ENCODE data around the gene DNM3. TPM values are rescaled to one million over a fixed set of nuclear protein-coding genes. Genes with fewer than 3 reads are reported as not detected.
"Not testable (repeated sequence)": the region's sequence is repeated elsewhere in the genome, so short reads cannot be mapped to it uniquely, and the experiment has no call there.

DNM3 gene
- total RNA-seq, 1 donor from 2014 or later: 0.41 TPM

DNA sequence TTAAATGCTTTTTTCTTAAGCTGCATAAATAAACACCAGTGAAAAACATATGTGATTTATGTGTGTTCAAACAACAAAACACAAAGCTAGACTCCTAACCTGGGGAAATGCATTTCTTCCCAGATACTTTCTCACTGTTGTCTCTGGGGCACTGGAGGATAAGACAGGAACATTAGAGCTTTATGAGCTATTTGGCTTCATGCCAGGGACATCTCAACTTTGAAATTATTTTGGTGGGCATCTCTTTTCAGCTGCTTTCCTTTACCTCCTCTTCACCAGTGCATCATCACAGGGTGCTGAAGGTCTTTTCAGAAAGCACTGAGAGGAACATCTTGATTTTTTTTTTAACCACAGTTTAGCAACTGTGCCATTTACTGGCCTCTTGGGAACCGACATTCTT lies 212.9 kb downstream of the DNM3 start:
- DNase-seq (ENCODE audit: low spot score): no peak
- Mint-ChIP-seq H3K36me3 (ENCODE audit: low read depth) (no peaks in the 10 kb centered on the region), H3K4me3 (ENCODE audit: low read depth) (no peak overlapping the region), H3K4me1 (ENCODE audit: low read depth) (no peaks in the 10 kb centered on the region), H3K9me3 (no peaks in the 10 kb centered on the region), H3K27me3 (ENCODE audit: low read depth) (no peaks in the 10 kb centered on the region), H3K27ac (no peak overlapping the region)
- intact Hi-C loops (cut with micrococcal nuclease): no loop called here

DNA sequence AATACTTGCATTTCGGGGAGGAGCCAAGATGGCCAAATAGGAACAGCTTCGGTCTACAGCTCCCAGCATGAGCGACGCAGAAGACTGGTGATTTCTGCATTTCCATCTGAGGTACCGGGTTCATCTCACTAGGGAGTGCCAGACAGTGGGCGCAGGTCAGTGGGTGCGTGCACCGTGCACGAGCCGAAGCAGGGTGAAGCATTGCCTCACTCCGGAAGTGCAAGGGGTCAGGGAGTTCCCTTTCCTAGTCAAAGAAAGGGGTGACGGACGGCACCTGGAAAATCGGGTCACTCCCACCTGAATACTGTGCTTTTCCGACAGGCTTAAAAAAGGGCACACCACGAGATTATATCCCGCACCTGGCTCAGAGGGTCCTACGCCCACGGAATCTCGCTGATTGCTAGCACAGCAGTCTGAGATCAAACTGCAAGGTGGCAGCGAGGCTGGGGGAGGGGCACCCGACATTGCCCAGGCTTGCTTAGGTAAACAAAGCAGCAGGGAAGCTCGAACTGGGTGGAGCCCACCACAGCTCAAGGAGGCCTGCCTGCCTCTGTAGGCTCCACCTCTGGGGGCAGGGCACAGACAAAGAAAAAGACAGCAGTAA lies 214.6 kb downstream of the DNM3 start:
- intact Hi-C loops (cut with micrococcal nuclease); H3K4me3 Mint-ChIP-seq (ENCODE audit: low read depth); DNase-seq (ENCODE audit: low spot score); H3K4me1 Mint-ChIP-seq (ENCODE audit: low read depth); H3K27me3 Mint-ChIP-seq (ENCODE audit: low read depth); H3K36me3 Mint-ChIP-seq (ENCODE audit: low read depth); H3K27ac Mint-ChIP-seq; H3K9me3 Mint-ChIP-seq: not testable (repeated sequence)

DNA sequence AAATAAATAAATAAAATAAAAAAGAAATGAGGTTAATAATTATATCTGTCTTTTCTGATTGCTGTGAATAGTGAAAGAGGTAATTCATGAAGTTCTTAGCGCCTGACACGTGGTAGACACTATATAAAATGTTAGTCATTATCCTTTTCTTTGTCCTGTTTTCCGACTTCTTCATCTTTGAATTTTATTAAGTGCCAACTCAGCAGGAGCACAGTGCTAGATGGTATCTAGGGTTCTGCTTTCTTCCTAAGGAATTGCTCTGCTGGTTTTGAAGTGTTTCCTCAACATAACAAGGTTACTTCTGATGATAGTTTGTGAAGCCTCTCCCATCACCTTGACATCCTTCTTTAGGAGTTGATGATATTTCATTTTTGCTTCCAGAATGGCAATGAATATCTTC lies 227.0 kb downstream of the DNM3 start:
- no peaks in the 10 kb centered on the region for H3K9me3 Mint-ChIP-seq

DNA sequence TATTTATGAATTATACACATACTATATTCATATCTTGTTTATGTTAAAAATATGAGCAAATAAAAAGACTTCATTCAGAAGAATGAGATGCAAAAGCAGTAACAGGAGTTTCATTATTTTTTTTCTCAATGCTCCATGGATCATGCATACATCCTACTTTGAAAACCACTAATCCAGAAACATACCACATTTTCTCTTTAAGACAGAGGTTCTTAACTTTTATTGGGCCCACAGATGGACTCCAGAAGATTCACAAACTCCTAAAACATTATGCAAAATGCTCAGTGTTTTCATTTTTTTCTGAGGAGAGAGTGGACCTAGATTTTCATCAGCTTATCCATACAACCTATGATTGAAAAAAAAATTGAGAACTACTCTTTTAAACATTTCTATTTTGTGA lies 227.8 kb downstream of the DNM3 start:
- no peak for DNase-seq (ENCODE audit: low spot score)
- Mint-ChIP-seq H3K27me3 (ENCODE audit: low read depth) (peaks cover 2% of the 10 kb centered on the region), H3K9me3 (no peaks in the 10 kb centered on the region), H3K36me3 (ENCODE audit: low read depth) (no peaks in the 10 kb centered on the region), H3K4me1 (ENCODE audit: low read depth) (no peaks in the 10 kb centered on the region), H3K27ac (no peak overlapping the region), H3K4me3 (ENCODE audit: low read depth) (no peak overlapping the region)
- intact Hi-C loops (cut with micrococcal nuclease): no loop called here

More for the DNA sequence above, 227.0 kb downstream of the DNM3 start:
- no peak for DNase-seq (ENCODE audit: low spot score)
- no peak overlapping the region for H3K4me3 Mint-ChIP-seq (ENCODE audit: low read depth)
- intact Hi-C loops (cut with micrococcal nuclease): no loop called here
- H3K27ac Mint-ChIP-seq: no peak overlapping the region
- no peaks in the 10 kb centered on the region for H3K4me1 Mint-ChIP-seq (ENCODE audit: low read depth)
- H3K27me3 Mint-ChIP-seq (ENCODE audit: low read depth): peaks cover 2% of the 10 kb centered on the region
- H3K36me3 Mint-ChIP-seq (ENCODE audit: low read depth): no peaks in the 10 kb centered on the region

DNA sequence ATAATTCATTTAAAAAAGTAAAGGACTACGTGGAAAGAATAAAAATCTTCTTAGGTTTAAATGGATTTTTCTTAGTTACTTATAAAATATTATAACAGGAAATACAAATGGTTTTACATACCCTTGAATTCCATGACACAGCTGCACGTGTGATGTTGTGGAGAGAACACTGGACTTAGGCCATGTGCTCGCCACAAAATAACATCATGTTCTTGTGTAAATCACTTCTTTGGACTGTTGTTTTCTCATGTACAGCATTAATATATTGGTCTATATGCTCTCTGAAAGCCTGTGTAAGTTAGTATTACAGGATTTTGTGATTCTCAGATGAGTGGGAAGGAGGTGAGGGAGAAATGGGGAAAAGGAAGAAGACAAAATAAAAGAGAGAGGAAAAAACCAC lies 228.2 kb downstream of the DNM3 start:
- Mint-ChIP-seq H3K4me3 (ENCODE audit: low read depth) (no peak overlapping the region), H3K27me3 (ENCODE audit: low read depth) (peaks cover 2% of the 10 kb centered on the region), H3K36me3 (ENCODE audit: low read depth) (no peaks in the 10 kb centered on the region), H3K27ac (no peak overlapping the region), H3K9me3 (no peaks in the 10 kb centered on the region), H3K4me1 (ENCODE audit: low read depth) (no peaks in the 10 kb centered on the region)
- intact Hi-C loops (cut with micrococcal nuclease): no loop called here
- DNase-seq (ENCODE audit: low spot score): no peak

DNA sequence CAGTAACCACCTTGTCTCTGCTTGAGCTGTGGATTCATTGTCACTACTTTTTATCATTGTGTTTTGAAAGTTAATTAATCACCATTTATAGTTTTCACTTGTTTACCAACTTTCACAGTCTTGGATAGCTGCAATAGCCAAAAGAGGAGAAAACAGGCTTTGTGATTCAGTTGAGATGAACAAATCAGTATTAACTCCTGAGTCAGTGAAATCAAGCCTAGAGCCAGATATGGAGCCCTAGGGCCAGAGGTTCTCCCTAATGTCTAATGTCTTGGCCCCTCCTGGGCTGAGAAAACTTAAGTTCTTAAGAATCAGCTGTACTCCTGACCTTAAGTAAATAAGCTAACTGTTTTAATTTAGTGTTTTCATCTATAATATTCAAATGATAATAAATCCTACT lies 228.8 kb downstream of the DNM3 start:
- H3K27ac Mint-ChIP-seq: no peak overlapping the region
- H3K9me3 Mint-ChIP-seq: no peaks in the 10 kb centered on the region
- intact Hi-C loops (cut with micrococcal nuclease): no loop called here
- no peak overlapping the region for H3K4me3 Mint-ChIP-seq (ENCODE audit: low read depth)
- no peaks in the 10 kb centered on the region for H3K4me1 Mint-ChIP-seq (ENCODE audit: low read depth)
- H3K27me3 Mint-ChIP-seq (ENCODE audit: low read depth): peaks cover 2% of the 10 kb centered on the region
- no peaks in the 10 kb centered on the region for H3K36me3 Mint-ChIP-seq (ENCODE audit: low read depth)
- DNase-seq (ENCODE audit: low spot score): no peak

DNA sequence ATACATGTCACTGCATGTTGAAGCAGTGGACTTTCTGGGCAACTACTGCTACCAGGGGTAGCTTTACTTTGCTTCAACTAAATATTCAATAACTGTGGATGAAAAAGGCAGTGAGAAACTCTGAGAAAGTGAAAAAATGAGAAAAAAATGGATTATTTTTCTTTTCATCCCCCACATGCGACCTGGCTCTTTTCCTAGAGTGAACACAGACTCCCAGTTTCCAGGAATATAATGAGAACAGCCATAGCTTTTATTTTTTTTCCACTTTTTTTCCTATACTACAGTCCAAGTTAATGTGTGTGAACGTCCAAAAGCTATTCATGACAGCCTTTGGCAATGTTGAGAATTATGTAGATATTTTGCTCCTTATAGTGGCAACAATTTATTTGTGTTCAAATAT lies 230.4 kb downstream of the DNM3 start:
- no peak for DNase-seq (ENCODE audit: low spot score)
- H3K27ac Mint-ChIP-seq: no peak overlapping the region
- no peaks in the 10 kb centered on the region for H3K36me3 Mint-ChIP-seq (ENCODE audit: low read depth)
- no peak overlapping the region for H3K4me3 Mint-ChIP-seq (ENCODE audit: low read depth)
- H3K9me3 Mint-ChIP-seq: no peaks in the 10 kb centered on the region
- H3K27me3 Mint-ChIP-seq (ENCODE audit: low read depth): peaks cover 3% of the 10 kb centered on the region
- H3K4me1 Mint-ChIP-seq (ENCODE audit: low read depth): no peaks in the 10 kb centered on the region
- intact Hi-C loops (cut with micrococcal nuclease): no loop called here

DNA sequence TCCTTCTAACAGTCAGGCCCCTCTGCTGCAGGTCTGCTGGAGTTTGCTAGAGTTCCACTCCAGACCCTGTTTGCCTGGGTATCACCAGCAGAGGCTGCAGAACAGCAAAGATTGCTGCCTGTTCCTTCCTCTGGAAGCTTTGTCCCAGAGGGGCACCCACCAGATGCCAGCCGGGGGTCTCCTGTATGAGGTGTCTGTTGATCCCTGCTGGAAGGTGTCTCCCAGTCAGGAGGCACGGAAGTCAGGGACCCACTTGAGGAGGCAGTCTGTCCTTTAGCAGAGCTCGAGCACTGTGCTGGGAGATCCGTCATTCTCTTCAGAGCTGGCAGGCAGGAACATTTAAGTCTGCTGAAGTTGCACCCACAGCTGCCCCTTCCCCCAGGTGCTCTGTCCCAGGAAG lies 238.6 kb downstream of the DNM3 start:
- H3K27ac Mint-ChIP-seq; H3K36me3 Mint-ChIP-seq (ENCODE audit: low read depth); intact Hi-C loops (cut with micrococcal nuclease); H3K27me3 Mint-ChIP-seq (ENCODE audit: low read depth); H3K4me1 Mint-ChIP-seq (ENCODE audit: low read depth); H3K4me3 Mint-ChIP-seq (ENCODE audit: low read depth); DNase-seq (ENCODE audit: low spot score); H3K9me3 Mint-ChIP-seq: not testable (repeated sequence)

DNA sequence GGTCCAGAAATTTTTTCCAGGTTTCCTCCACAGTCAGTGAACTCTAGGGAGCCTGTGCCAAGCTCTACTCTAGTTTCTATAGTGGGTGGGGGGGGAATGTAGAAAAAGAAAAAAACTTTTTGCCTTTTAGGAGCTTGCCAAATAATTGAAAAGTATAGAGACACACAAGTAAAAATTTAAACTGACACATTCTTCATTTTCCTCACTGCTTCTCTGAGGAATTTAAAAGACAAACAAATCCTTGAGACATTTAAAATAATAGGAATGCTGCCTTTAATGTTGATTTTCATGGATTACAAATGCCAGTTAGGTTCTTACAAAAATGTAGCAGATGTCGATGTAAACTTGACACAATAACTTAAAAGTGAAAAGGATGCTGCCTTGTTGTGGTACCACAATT lies 241.9 kb downstream of the DNM3 start:
- Mint-ChIP-seq H3K4me1 (ENCODE audit: low read depth) (no peaks in the 10 kb centered on the region), H3K4me3 (ENCODE audit: low read depth) (no peak overlapping the region), H3K36me3 (ENCODE audit: low read depth) (no peaks in the 10 kb centered on the region), H3K27ac (no peak overlapping the region), H3K9me3 (no peaks in the 10 kb centered on the region), H3K27me3 (ENCODE audit: low read depth) (peaks cover 5% of the 10 kb centered on the region)
- DNase-seq (ENCODE audit: low spot score): no peak
- intact Hi-C loops (cut with micrococcal nuclease): no loop called here

DNA sequence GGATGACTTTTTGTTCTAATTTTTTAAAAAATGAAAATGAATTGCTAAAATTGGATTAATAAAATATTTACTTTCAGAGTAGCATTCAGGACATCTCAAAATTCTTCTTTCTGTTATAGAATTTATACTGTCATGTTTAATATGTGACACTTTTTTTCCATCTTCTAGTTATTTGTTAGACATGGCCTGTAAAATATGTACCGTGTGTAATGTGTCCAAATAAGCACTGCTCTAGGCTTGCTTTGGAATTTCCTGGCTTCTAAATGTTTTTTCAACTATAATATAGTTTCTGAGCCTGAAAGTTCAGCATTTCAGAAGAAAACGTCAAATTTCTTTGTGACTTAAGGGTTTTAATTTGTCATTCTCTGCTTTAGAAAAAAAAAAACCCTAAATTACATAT lies 243.6 kb downstream of the DNM3 start:
- no peak overlapping the region for H3K4me3 Mint-ChIP-seq (ENCODE audit: low read depth)
- H3K4me1 Mint-ChIP-seq (ENCODE audit: low read depth): peaks cover under 1% of the 10 kb centered on the region
- no peaks in the 10 kb centered on the region for H3K36me3 Mint-ChIP-seq (ENCODE audit: low read depth)
- H3K27ac Mint-ChIP-seq: no peak overlapping the region
- peaks cover 7% of the 10 kb centered on the region for H3K27me3 Mint-ChIP-seq (ENCODE audit: low read depth)
- H3K9me3 Mint-ChIP-seq: no peaks in the 10 kb centered on the region
- no peak for DNase-seq (ENCODE audit: low spot score)
- intact Hi-C loops (cut with micrococcal nuclease): no loop called here

DNA sequence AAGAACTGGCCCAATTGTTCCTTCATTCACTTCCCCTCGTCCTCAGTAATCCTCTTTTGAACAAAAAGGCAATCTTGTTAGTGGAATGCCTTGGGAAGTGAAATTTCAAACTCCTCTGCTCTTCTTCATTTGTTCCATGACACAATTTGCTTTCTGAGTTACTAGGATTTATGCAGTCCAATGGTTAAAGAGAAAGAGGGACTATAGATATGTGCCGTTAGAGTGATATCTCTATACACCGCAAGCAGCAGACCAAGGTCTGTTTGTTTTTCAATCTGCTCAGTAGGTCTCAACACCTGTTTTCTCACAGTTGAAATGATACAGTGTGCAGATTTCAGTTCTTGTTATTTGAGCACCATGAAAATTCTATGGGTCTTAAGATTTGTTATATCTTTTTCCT lies 244.0 kb downstream of the DNM3 start:
- Mint-ChIP-seq H3K36me3 (ENCODE audit: low read depth) (no peaks in the 10 kb centered on the region), H3K27ac (no peak overlapping the region), H3K27me3 (ENCODE audit: low read depth) (peaks cover 7% of the 10 kb centered on the region), H3K4me3 (ENCODE audit: low read depth) (no peak overlapping the region), H3K4me1 (ENCODE audit: low read depth) (peaks cover 4% of the 10 kb centered on the region), H3K9me3 (no peaks in the 10 kb centered on the region)
- no peak for DNase-seq (ENCODE audit: low spot score)
- intact Hi-C loops (cut with micrococcal nuclease): no loop called here

DNA sequence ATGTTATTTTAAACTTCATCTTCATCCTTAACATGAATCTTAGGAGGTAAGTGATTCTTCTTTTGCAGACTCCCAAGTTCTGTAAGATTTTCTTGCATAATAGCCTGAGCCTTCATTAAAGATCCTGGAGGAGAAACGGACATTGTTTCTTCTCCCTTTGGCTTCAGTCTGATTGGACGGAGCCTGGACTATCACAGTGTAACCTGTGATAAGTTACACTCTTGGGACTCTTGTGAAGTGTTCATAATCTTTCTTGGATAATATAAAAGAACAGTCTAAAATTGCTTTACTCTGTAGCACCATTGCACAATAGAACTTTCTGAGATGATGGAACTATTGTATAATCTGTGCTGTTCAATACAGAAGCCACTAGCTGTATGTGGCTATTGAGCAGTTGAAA lies 244.8 kb downstream of the DNM3 start:
- no peak overlapping the region for H3K27ac Mint-ChIP-seq
- H3K27me3 Mint-ChIP-seq (ENCODE audit: low read depth): peaks cover 7% of the 10 kb centered on the region
- intact Hi-C loops (cut with micrococcal nuclease): no loop called here
- no peak for DNase-seq (ENCODE audit: low spot score)
- H3K9me3 Mint-ChIP-seq: no peaks in the 10 kb centered on the region
- H3K4me3 Mint-ChIP-seq (ENCODE audit: low read depth): no peak overlapping the region
- no peaks in the 10 kb centered on the region for H3K36me3 Mint-ChIP-seq (ENCODE audit: low read depth)
- peaks cover 7% of the 10 kb centered on the region for H3K4me1 Mint-ChIP-seq (ENCODE audit: low read depth)

DNA sequence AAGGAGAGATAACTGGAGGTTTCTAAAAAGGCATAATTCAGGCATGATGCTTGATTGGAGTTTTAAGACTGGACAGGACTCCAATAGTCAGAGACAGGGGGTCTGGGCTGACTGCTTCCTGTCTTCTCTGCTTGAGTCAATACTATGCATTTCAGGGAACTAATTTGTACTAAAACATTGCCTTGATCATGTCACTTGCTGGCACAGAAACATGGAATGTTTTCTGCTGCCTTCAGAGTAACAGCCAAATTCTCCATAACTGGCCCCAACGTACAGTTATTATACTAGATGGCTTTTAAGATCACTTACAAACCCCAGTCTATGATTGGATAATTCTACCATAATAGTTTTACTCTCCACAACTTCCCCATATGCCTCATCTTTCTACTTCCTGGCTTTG lies 247.0 kb downstream of the DNM3 start:
- H3K4me1 Mint-ChIP-seq (ENCODE audit: low read depth): peaks cover 7% of the 10 kb centered on the region
- no peaks in the 10 kb centered on the region for H3K36me3 Mint-ChIP-seq (ENCODE audit: low read depth)
- H3K27ac Mint-ChIP-seq: no peak overlapping the region
- no peaks in the 10 kb centered on the region for H3K9me3 Mint-ChIP-seq
- DNase-seq (ENCODE audit: low spot score): no peak
- H3K27me3 Mint-ChIP-seq (ENCODE audit: low read depth): peaks cover 7% of the 10 kb centered on the region
- intact Hi-C loops (cut with micrococcal nuclease): no loop called here
- no peak overlapping the region for H3K4me3 Mint-ChIP-seq (ENCODE audit: low read depth)
